ENCODE measurements around the gene MIER1.
"Not testable (repeated sequence)": the region's sequence is repeated elsewhere in the genome, so short reads cannot be mapped to it uniquely, and the experiment has no call there.

MIER1 gene

GRCh38 chr1:66924756-66925557, at the start of gene MIER1, which contains the start of gene DNAI4:
TSS of gene MIER1 (plus strand) at chr1:66924990. CDS start at chr1:66925029, 39 bp downstream.
TSS of gene DNAI4 (minus strand) at chr1:66924856. CDS start at chr1:66924831, 25 bp downstream.
- DNase-seq = peak; percentile 77 to 99 (median 95)

DNA sequence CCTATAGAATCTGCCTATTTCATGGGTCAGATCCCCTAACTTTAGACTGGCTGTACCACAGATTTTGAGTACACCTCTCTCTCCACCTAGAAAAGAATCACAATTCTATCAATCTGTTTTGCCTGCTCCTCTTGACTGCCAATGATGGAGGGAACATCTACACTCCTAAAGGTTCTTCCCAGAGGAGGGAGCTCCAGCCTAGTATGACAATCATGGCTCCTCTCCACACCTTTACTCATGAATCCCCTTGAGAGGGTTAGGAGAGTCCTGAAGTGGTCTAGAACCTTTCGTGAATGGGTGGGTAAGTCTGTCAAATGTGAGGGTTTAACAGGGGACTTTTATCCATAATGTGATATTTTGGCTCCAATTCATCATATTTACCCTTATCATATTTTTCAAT, 48.1 kb upstream of the MIER1 start:
- no peak for DNase-seq

DNA sequence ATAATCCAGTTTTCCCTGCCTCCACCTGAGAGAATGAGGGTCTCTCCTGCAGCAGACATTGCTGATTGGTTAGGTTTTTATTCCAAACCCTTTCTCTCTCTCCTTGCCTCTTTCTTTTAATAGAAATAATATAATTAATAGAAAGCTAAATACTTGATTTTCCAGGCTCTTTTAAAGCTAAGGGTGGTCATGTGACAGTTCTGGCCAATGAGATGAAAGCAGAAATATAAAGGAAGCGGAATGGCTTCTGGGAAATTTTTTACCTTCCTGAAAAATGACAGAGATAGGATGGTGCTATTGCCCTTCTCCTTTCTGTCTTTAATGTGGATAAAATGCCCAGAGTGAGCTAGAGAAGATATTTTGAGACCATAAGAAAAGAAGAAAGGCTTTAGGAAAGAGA, 35.8 kb upstream of the MIER1 start:
- DNase-seq = no peak

GRCh38 chr1:66890621-66891020, 34.2 kb upstream of the MIER1 start:
- no peak for DNase-seq

DNA sequence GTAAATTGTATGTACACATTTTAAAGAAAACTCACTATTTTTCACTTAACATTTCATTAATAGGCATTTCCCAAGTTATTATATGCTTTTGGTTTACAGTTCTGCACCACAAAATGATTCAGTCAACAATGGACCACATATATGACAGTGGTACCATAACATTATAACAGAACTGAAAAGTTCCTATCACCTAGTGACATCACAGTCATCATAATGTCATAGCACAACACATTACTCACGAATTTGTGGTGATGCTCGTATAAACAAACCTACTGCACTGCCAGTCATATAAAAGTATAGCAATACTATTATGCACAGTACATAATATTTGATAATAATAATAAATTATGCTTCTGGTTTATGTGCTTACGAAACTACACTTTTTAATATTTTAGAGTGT, 31.1 kb upstream of the MIER1 start:
- no peak for DNase-seq

DNA sequence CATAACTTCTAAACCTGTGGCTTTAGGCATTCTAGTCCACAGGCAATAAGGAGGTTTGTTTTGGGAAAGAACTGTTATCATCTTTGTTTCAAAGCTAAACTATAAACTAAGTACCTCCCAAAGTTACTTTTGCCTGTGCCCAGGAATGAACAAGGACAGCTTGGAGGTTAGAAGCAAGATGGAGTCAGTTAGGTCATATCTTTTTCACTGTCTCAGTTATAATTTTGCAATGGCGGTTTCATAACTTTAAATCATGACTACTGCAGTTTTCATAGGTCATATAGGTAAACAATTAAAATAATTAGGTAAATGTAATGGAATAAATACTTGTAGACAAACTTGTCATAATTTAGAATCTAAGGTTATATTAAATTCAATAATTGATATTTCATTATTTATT, 9.6 kb upstream of the MIER1 start:
- not testable (repeated sequence) for DNase-seq

DNA sequence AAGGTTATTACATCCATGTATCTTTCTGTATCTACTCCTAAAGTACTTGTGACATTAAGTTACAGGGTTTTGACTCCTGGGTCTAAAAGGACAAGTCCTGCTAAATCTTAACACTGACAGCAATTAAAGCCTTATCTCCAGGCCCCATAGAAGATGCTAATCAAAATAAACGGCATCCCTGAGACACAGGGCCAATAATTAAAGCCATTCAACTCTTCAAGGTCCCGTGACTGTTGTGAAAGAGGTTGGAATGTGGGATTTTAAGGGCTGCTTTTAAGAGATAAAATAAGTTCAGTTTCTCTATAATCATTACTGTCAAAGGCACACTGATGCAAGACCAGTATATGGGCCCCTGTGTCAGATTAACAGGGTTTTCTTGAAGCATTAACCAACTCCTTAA, 8.5 kb upstream of the MIER1 start:
- no peak for DNase-seq

DNA sequence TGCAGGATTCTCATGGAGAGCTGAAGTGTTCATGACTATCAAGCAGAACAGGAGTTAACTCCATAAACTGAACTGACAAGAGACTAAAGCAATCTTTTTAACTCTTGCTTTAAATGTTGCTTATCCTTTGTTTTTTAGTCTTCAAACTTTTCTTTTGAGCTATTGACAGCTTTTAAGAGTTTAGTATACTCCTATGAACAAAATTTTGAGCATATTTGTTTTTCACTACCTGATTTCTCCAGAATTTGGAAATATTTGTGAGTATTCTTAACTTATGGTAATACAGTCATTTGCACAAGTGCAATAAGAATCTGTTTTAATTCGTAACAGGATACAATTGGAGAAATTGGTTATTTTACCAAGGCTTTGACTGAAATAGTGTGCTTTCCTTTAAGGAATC, 7.3 kb upstream of the MIER1 start:
- no peak for DNase-seq

- no peak for DNase-seq
Measured at GRCh38 chr1:66919063-66919462, 5.7 kb upstream of the MIER1 start.

GRCh38 chr1:66919828-66920227, 5.0 kb upstream of the MIER1 start:
- no peak for DNase-seq

DNA sequence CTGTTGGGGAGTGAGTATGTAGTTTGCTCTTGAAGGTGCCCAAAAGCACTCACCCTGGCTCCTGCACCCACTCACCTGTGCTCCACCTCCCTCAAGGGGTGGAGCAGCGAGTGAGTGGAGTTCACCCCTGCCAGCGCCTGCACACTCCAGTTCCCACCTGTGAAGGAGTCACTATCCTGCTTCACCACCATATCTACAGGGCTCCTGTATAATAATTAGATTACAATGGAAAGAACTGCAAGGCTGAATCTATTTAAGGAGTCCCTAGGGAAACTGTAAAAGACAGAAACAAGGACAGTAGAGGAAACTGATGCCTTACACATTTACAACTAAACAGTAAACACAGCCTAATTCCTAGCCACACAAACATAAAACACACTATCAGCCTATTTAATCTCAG, 4.2 kb upstream of the MIER1 start:
- DNase-seq = no peak

DNA sequence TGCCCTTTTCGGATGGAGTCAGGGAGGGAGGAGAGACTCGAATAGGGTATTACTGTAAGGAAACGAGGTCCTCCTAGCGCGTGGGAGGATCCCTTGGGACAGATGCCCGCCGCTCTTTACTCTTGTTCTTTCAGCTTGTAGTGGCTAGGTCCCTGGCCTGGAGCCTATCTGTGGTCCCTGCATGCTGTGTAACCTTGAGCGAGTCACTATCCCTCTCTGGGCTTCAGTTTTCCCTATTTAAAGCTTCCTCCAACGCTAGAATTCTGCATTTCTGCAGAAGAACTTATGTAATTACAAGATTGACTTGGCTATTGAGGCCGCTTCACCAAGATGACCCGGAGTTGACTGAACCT, 744 bp downstream of the MIER1 start:
- DNase-seq = peak in 1 of 58 donors; percentile 60

GRCh38 chr1:66925944-66926343, 1.2 kb downstream of the MIER1 start:
- peak in 3 of 58 donors; percentile 3 to 27 (median 6) for DNase-seq

GRCh38 chr1:66927528-66927927, 2.7 kb downstream of the MIER1 start:
- DNase-seq = no peak

DNA sequence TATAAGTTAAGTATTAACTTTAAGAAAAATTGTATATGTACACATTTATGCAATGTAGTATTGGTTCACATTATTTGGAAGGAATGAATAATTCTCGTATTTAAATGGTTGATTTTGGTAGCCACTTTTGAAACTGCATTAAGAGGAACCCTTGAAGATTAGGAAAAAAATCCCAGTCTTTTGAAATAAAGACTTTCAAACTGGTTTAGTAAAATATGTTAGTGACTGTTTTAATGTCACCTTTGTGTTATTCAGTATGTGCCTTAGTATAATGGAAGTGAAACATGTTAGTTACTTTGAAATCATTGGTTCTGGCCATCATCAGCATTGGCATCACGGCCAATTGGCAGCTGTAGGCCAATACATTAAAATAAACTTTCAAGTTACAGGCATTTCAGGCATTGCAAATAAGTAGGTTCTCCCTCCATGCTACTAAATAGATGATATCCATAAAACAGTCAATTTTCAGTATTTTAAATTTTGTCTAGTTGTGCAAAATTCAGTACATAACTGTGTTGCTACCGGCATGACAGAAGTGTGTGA, 4.4 kb downstream of the MIER1 start:
- no peak for DNase-seq

DNA sequence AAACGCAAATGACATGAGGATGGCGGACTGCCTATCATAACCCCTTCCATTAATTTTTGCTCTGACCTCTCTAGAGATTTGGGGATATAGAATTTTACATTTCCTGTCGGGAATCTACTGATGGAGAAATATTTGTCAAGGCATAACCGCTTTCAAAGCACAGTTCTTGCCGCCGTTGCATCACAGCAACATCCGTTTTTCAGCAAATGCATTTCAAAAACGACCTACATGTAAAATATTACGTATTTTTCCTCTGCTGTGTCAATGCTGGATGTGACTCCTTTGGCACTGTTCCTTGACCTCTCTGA, 4.9 kb downstream of the MIER1 start:
- DNase-seq = no peak

- peak; percentile 45 to 96 (median 92) for DNase-seq
Measured at GRCh38 chr1:66929999-66930822, 5.4 kb downstream of the MIER1 start.

DNA sequence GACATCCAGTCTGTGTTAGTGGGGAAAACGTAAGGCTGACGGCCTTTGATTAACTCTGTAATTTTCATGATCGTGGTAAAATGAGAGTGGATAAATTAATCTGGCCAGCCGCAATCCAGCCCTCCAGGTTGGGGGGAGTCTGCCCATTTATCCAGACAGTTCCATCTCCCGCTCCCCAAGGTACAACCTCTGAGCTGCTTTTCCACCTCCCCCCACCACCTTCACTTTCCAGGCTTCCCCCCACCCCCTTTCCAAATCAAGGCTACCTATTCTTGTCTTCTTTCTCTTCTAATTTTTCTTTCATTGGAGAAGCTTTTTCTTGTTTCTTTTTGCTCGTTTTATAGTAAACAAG, 6.0 kb downstream of the MIER1 start:
- no peak for DNase-seq

GRCh38 chr1:66931590-66931989, 6.8 kb downstream of the MIER1 start:
- no peak for DNase-seq

- no peak for DNase-seq
Measured at GRCh38 chr1:66932291-66932690, 7.5 kb downstream of the MIER1 start.

DNA sequence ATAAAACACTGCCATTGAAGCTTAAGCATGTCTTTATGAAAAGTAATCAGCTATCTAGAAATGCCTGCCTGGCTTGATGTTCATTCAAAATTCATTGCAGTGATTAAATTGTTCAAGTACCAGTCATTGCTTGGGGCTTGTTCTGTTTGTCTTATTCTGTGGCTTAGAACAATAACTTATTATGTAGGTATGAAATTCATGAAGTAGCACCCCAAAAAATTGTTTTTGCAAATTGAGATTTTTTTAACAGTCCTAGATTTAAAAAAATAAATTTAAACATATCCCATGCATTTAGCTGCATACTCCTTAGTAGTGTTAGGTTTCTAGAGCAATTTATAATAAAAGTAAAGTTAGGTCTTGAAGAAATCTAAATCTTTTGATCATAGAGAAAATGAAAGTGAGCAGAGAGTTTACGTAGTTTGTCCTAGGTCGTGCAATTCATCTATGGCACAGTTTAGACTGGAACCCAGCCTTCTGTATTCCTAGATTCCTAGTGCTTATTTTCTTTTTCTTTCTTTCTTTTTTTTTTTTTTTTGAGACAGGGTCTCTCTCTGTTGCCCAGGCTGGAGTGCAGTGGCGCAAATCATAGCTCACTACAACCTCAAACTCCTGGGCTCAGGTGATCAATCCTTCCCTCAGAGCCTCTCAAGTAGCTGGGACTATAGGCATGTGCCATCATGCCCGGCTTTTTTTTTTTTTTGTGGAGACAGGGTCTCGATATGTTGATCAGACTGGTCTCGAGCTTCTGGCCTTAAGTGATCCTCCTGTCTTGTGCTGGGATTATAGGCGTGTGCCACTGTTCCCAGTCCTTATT, 9.3 kb downstream of the MIER1 start:
- DNase-seq = no peak

Measured in anterior cingulate cortex (tissue), 58 donors.